Gastroesophageal sphincter (tissue), 3 donors: ENCODE data around the gene IKZF1.

Source experiments
- CTCF ChIP-seq, 4 experiments: fragments of 200-600 bp in 2 of 4; fragments of 450-650 bp in 2 of 4; sonication (generic) in 1 of 4; IDR thresholded peaks; one replicate each; pipeline ENCODE4 v1.5.1; 2017 to 2019; ENCODE audit warnings: antibody characterized with exemption in 4 of 4, mild to moderate bottlenecking in 2 of 4, moderate library complexity in 2 of 4
- EP300 ChIP-seq: sonication (generic); formaldehyde crosslinking; IDR thresholded peaks from one replicate; pipeline ENCODE4 v1.6.1; 2017; ENCODE audit warnings: antibody characterized with exemption, mild to moderate bottlenecking
- POLR2A ChIP-seq, 2 donors: fragments of 450-650 bp; IDR thresholded peaks; one replicate each; pipeline ENCODE4 v1.6.1; 2017; ENCODE audit warnings: antibody characterized with exemption in 2 of 2, mild to moderate bottlenecking in 2 of 2, moderate library complexity in 1 of 2

GRCh38 chr7:50278120-50278519, 26.4 kb upstream of the IKZF1 start:
- TF ChIP-seq POLR2A (IDR thresholded peaks at IDR 0.05) (no peak), CTCF (IDR thresholded peaks at IDR 0.05) (no peak), EP300 (no peak)
